Activated CD8-positive, alpha-beta T cell treated with anti-CD3 and anti-CD28 coated beads for 36 hours (primary cell): ENCODE data around the gene GPANK1. TPM values are rescaled to one million over a fixed set of nuclear protein-coding genes. Genes with fewer than 3 reads are reported as not detected.

ENCODE experiments used
- ATAC-seq: fragments of 200-7000 bp; cut with Tn5 transposase; one replicate; pipeline ENCODE4 v1.10.0; 2021; ENCODE audit warnings: mild to moderate bottlenecking, moderate library complexity
- CTCF ChIA-PET: fragments of 350-600 bp; sonication (Branson Sonifier 250); formaldehyde crosslinking; loops from one replicate; lab custom pipeline; 2021; ENCODE audit warnings: antibody characterized with exemption; lab: Charles Lee
- POLR2A ChIA-PET: fragments of 350-600 bp; sonication (Branson Sonifier 250); formaldehyde crosslinking; loops from one replicate; lab custom pipeline; 2021; ENCODE audit warnings: antibody characterized with exemption; lab: Charles Lee
- DNase-seq: peaks from one replicate; pipeline ENCODE4 v3.0.0-alpha.2; 2020
- H3K27ac Mint-ChIP-seq: one replicate; pipeline ENCODE4 v1.8.0; 2021; ENCODE audit warnings: mild to moderate bottlenecking, mixed read lengths
- H3K27me3 Mint-ChIP-seq: one replicate; pipeline ENCODE4 v1.8.0; 2021; ENCODE audit warnings: mixed read lengths
- H3K36me3 Mint-ChIP-seq: one replicate; pipeline ENCODE4 v1.8.0; 2021; ENCODE audit warnings: low read depth, mixed read lengths
- H3K4me1 Mint-ChIP-seq: one replicate; pipeline ENCODE4 v1.8.0; 2021; ENCODE audit warnings: low read depth, mixed read lengths
- H3K4me3 Mint-ChIP-seq: one replicate; pipeline ENCODE4 v1.8.0; 2021; ENCODE audit warnings: mild to moderate bottlenecking, moderate library complexity, mixed read lengths
- H3K9me3 Mint-ChIP-seq: one replicate; pipeline ENCODE4 v1.8.0; 2021; ENCODE audit warnings: mixed read lengths
- intact Hi-C: fragments of 100-400 bp; cut with micrococcal nuclease; formaldehyde crosslinking; loops from one replicate; pipeline ENCODE4 v1.10.0; 2022
- total RNA-seq, 2 experiments: library from RNA; stranded (reverse); gene quantifications; one replicate each; pipeline ENCODE4 v1.2.3, GENCODE V29; 2021
- TF ChIP-seq, protein P1 (sequence below): fragments of 200-600 bp; IDR thresholded peaks from one replicate; pipeline ENCODE4 v1.8.0; 2022; ENCODE audit warnings: antibody characterized with exemption, mild to moderate bottlenecking

Gene GPANK1
- total RNA-seq, 2 experiments from 2014 or later: 29.4 to 30.9 TPM

GRCh38 chr6:31663126-31663960 is 1.5 kb downstream of the GPANK1 start:
- H3K27me3 Mint-ChIP-seq: no peaks in the 10 kb centered on the region
- H3K4me1 Mint-ChIP-seq: peaks cover 72% of the 10 kb centered on the region
- TF ChIP-seq, protein P1, sequence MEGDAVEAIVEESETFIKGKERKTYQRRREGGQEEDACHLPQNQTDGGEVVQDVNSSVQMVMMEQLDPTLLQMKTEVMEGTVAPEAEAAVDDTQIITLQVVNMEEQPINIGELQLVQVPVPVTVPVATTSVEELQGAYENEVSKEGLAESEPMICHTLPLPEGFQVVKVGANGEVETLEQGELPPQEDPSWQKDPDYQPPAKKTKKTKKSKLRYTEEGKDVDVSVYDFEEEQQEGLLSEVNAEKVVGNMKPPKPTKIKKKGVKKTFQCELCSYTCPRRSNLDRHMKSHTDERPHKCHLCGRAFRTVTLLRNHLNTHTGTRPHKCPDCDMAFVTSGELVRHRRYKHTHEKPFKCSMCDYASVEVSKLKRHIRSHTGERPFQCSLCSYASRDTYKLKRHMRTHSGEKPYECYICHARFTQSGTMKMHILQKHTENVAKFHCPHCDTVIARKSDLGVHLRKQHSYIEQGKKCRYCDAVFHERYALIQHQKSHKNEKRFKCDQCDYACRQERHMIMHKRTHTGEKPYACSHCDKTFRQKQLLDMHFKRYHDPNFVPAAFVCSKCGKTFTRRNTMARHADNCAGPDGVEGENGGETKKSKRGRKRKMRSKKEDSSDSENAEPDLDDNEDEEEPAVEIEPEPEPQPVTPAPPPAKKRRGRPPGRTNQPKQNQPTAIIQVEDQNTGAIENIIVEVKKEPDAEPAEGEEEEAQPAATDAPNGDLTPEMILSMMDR: no peak
- H3K36me3 Mint-ChIP-seq: peaks cover 79% of the 10 kb centered on the region
- ATAC-seq: no peak
- DNase-seq: no peak
- intact Hi-C loops: loop anchor here (10.0 kb wide), 2 partner anchors 119 to 171 kb away; partner anchors contain the start of genes ATP6V1G2, DDX39B and NFKBIL1
- ChIA-PET POLR2A (interaction anchor here (0.8 to 8.5 kb wide), 17 partner anchors 9 to 1309 kb away, joined by 3 to 160 read pairs (median 4); partner anchors contain the start of genes APOM, BAG6, DDX39B and DXO), CTCF (interaction anchor here (0.8 to 2.8 kb wide), 4 partner anchors 11 to 166 kb away, joined by 3 to 16 read pairs (median 3); partner anchors contain the start of gene BAG6)
- H3K4me3 Mint-ChIP-seq: peak overlapping the region; percentile 98
- H3K9me3 Mint-ChIP-seq: no peaks in the 10 kb centered on the region
- peak overlapping the region; percentile 97 for H3K27ac Mint-ChIP-seq

DNA sequence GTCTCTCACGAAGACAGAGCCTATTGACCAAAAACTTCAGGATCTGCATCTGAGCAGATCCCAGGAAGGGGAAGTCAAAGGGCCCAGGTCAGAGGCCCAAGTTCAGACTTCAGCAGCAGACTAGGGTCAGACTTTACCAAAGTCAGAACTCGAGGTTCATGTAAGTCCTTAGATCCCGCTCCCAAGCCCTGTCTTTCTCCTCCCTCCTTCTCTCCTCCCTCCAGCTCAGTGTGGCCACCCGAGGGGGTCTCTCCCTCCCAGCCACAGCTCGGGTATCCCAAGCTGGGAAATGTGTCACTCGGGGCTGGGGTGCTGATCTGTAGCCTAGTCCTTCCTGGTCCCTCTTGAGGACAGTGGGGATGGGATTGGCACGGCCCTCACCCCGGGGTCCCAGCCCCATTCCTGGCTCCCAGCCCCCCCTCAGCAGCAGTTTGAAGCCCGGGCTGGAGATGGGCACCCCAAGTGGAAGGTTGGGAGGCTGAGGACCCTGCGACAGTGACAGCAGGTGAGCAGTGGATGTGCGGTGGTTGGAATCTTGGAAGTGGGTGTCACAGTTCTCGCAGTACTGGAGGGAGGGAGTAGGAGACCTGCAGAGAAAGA is 2.6 kb downstream of the GPANK1 start:
- Mint-ChIP-seq H3K27me3 (no peaks in the 10 kb centered on the region), H3K4me3 (peak overlapping the region; percentile 51), H3K27ac (peak overlapping the region; percentile 64), H3K36me3 (peaks cover 77% of the 10 kb centered on the region), H3K4me1 (peaks cover 71% of the 10 kb centered on the region), H3K9me3 (no peaks in the 10 kb centered on the region)
- ChIA-PET CTCF (interaction anchor here (1.2 to 1.8 kb wide), 2 partner anchors 9 to 82 kb away, joined by 3 to 5 read pairs; partner anchors contain the start of gene BAG6), POLR2A (interaction anchor here (0.7 to 8.5 kb wide), 6 partner anchors 9 to 172 kb away, joined by 3 to 160 read pairs (median 7); partner anchors contain the start of genes APOM, BAG6 and DDX39B)
- DNase-seq: no peak
- ATAC-seq: no peak
- intact Hi-C loops: loop anchor here (10.0 kb wide), 2 partner anchors 117 to 173 kb away; partner anchors contain the start of genes ATP6V1G2, DDX39B and NFKBIL1
- TF ChIP-seq, protein P1: no peak

DNA sequence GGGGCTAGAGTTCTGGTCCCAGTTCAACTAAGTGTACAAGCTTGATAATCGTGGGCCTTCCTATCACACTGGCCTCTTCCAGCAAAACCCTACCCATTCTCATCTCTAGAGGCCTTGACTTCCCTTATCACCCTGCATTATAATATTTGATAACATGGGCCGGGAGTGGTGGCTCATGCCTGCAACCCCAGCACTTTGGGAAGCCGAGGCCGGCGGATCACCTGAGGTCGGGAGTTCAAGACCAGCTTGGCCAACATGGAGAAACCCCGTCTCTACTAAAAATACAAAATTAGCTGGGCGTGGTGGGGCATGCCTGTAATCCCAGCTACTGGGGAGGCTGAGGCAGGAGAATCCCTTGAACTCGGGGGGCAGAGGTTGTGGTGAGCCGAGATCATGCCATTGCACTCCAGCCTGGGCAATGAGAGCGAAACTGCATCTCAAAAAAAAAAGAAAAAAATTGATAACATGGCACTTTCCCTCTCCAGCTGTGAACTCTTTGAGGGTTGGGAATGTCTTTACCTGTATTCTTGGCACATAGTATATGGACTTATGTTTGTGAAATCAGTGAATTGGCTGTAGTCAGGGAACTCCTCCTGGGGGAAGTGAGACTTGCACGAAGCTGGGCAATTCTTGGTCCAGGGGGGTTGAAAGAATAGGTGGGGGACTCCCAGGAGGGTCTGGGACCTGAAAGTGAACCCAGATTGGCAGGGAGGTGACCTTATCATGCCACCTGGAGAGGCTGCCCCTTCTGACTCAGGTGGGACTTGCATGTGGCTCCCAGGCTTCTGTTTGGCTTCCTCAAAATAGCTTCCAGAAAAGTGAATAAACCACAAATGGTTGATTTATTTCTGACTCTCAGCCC is 3.3 kb downstream of the GPANK1 start:
- TF ChIP-seq, protein P1: no peak
- Mint-ChIP-seq H3K27ac (peak overlapping the region; percentile 74), H3K4me1 (peaks cover 72% of the 10 kb centered on the region), H3K9me3 (no peaks in the 10 kb centered on the region), H3K36me3 (peaks cover 76% of the 10 kb centered on the region), H3K27me3 (no peaks in the 10 kb centered on the region), H3K4me3 (peak overlapping the region; percentile 98)
- ChIA-PET POLR2A (interaction anchor here (0.7 to 8.5 kb wide), 17 partner anchors 8 to 310 kb away, joined by 3 to 160 read pairs (median 3); partner anchors contain the start of genes ABHD16A, APOM, BAG6 and DDX39B), CTCF (interaction anchor here (1.0 to 1.8 kb wide), 7 partner anchors 8 to 169 kb away, joined by 3 to 5 read pairs (median 4); partner anchors contain the start of gene BAG6)
- intact Hi-C loops: loop anchor here (10.0 kb wide), 2 partner anchors 117 to 173 kb away; partner anchors contain the start of genes ATP6V1G2, DDX39B and NFKBIL1
- no peak for DNase-seq
- ATAC-seq: no peak

GRCh38 chr6:31660381-31661261 is 4.2 kb downstream of the GPANK1 start, which contains the start of gene C6orf47:
TSS of gene C6orf47 (minus strand) at chr6:31660778. CDS start at chr6:31659947, 831 bp downstream.
- peaks cover 77% of the 10 kb centered on the region for H3K4me1 Mint-ChIP-seq
- H3K4me3 Mint-ChIP-seq: peak within 1 kb of the TSS; percentile 98
- intact Hi-C loops: loop anchor here (10.0 kb wide), 2 partner anchors 116 to 174 kb away; partner anchors contain the start of genes ATP6V1G2, DDX39B and NFKBIL1
- DNase-seq: peak; percentile 86
- H3K36me3 Mint-ChIP-seq: peaks cover 76% of the 10 kb centered on the region
- TF ChIP-seq, protein P1: no peak
- H3K27ac Mint-ChIP-seq: peak within 1 kb of the TSS; percentile 95
- ATAC-seq: peak; percentile 49
- ChIA-PET CTCF (interaction anchor here (1.0 to 1.8 kb wide), 6 partner anchors 7 to 169 kb away, joined by 3 to 5 read pairs (median 4); partner anchors contain the start of gene BAG6), POLR2A (interaction anchor here (0.7 to 8.5 kb wide), 16 partner anchors 8 to 311 kb away, joined by 3 to 160 read pairs (median 4); partner anchors contain the start of genes ABHD16A, APOM, BAG6 and DDX39B)
- H3K9me3 Mint-ChIP-seq: no peaks in the 10 kb centered on the region
- no peaks in the 10 kb centered on the region for H3K27me3 Mint-ChIP-seq
